H9 (cell line): ENCODE data around the gene LSM7. TPM values are rescaled to one million over a fixed set of nuclear protein-coding genes. Genes with fewer than 3 reads are reported as not detected.

ENCODE experiments used
- DNase-seq: peaks from one replicate; pipeline ENCODE4 v3.0.0-alpha.2; 2017
- H2AFZ ChIP-seq: one replicate; pipeline ENCODE4 v1.6.1; 2013; ENCODE audit warnings: mild to moderate bottlenecking, low read length, control low read depth, moderate library complexity
- H2AK5ac ChIP-seq: 2 replicates; pipeline ENCODE4 v1.6.1; 2013; ENCODE audit warnings: low read length, control low read depth, mixed read lengths; ENCODE audit not compliant: insufficient read length
- H2BK120ac ChIP-seq: one replicate; pipeline ENCODE4 v1.6.1; 2013; ENCODE audit warnings: low read depth, mild to moderate bottlenecking, low read length, control low read depth, inconsistent platforms; ENCODE audit not compliant: poor library complexity, severe bottlenecking
- H2BK12ac ChIP-seq: 2 replicates; pipeline ENCODE4 v1.6.1; 2013; ENCODE audit warnings: low read length, control low read depth, mixed read lengths, low read depth; ENCODE audit not compliant: insufficient read length
- H2BK15ac ChIP-seq: 2 replicates; pipeline ENCODE4 v1.6.1; 2013; ENCODE audit warnings: low read depth, low read length, control low read depth
- H2BK20ac ChIP-seq: one replicate; pipeline ENCODE4 v1.6.1; 2013; ENCODE audit warnings: low read depth, mild to moderate bottlenecking, low read length, control low read depth, inconsistent platforms; ENCODE audit not compliant: poor library complexity, severe bottlenecking
- H2BK5ac ChIP-seq: 2 replicates; pipeline ENCODE4 v1.6.1; 2013; ENCODE audit warnings: low read length, control low read depth, mixed read lengths; ENCODE audit not compliant: insufficient read length
- H3K14ac ChIP-seq: 2 replicates; pipeline ENCODE4 v1.6.1; 2013; ENCODE audit warnings: low read length, control low read depth; ENCODE audit not compliant: insufficient read depth
- H3K18ac ChIP-seq: 2 replicates; pipeline ENCODE4 v1.6.1; 2013; ENCODE audit warnings: low read depth, mild to moderate bottlenecking, mixed read lengths, low read length, control low read depth; ENCODE audit not compliant: insufficient read length
- H3K23ac ChIP-seq: 2 replicates; pipeline ENCODE4 v1.6.1; 2013; ENCODE audit warnings: low read length, control low read depth, mixed read lengths, low read depth; ENCODE audit not compliant: insufficient read length
- H3K23me2 ChIP-seq: 2 replicates; pipeline ENCODE4 v1.6.1; 2013; ENCODE audit warnings: low read depth, mild to moderate bottlenecking, mixed read lengths, low read length, control low read depth; ENCODE audit not compliant: insufficient read length, poor library complexity, severe bottlenecking
- H3K27ac ChIP-seq: 2 replicates; pipeline ENCODE4 v1.5.1; 2013; ENCODE audit warnings: low read length, control low read depth, mixed read lengths, low read depth; ENCODE audit not compliant: insufficient read length
- H3K27me3 ChIP-seq: 2 replicates; pipeline ENCODE4 v1.6.1; 2013; ENCODE audit warnings: low read length, control low read depth, inconsistent platforms; ENCODE audit not compliant: insufficient read depth
- H3K4ac ChIP-seq: 2 replicates; pipeline ENCODE4 v1.6.1; 2013; ENCODE audit warnings: low read depth, mild to moderate bottlenecking, control low read depth, inconsistent platforms, low read length, moderate library complexity
- H3K4me1 ChIP-seq: 2 replicates; pipeline ENCODE4 v1.6.1; 2013; ENCODE audit warnings: low read length, control low read depth, inconsistent platforms; ENCODE audit not compliant: insufficient read depth
- H3K4me2 ChIP-seq: 2 replicates; pipeline ENCODE4 v1.6.1; 2013; ENCODE audit warnings: low read length, control low read depth, mixed read lengths; ENCODE audit not compliant: insufficient read length, insufficient read depth
- H3K56ac ChIP-seq: 2 replicates; pipeline ENCODE4 v1.6.1; 2013; ENCODE audit warnings: low read depth, mild to moderate bottlenecking, mixed read lengths, low read length, control low read depth; ENCODE audit not compliant: insufficient read length
- H3K79me1 ChIP-seq: 2 replicates; pipeline ENCODE4 v1.6.1; 2013; ENCODE audit warnings: low read depth, mild to moderate bottlenecking, moderate library complexity, low read length, control low read depth, inconsistent platforms; ENCODE audit not compliant: insufficient read depth, poor library complexity, severe bottlenecking
- H3K79me2 ChIP-seq: 2 replicates; pipeline ENCODE4 v1.6.1; 2013; ENCODE audit warnings: low read length, control low read depth, inconsistent platforms; ENCODE audit not compliant: insufficient read depth
- H3K9ac ChIP-seq: 2 replicates; pipeline ENCODE4 v1.6.1; 2013; ENCODE audit warnings: low read length, control low read depth, mixed read lengths; ENCODE audit not compliant: insufficient read length; ENCODE audit errors: extremely low read depth
- H3K9me3 ChIP-seq: one replicate; pipeline ENCODE4 v1.6.1; 2013; ENCODE audit warnings: low read depth, low read length, inconsistent platforms; ENCODE audit not compliant: control insufficient read depth
- H3T11ph ChIP-seq: one replicate; pipeline ENCODE4 v1.6.1; 2013; ENCODE audit warnings: mild to moderate bottlenecking, low read length, control low read depth, inconsistent platforms
- H4K20me1 ChIP-seq: one replicate; pipeline ENCODE4 v1.6.1; 2013; ENCODE audit not compliant: control insufficient read depth, insufficient read length, insufficient read depth
- H4K5ac ChIP-seq: 2 replicates; pipeline ENCODE4 v1.6.1; 2013; ENCODE audit warnings: low read depth, mild to moderate bottlenecking, mixed read lengths, low read length, control low read depth; ENCODE audit not compliant: insufficient read length
- H4K8ac ChIP-seq: replicated peaks from 2 replicates; pipeline ENCODE4 v1.6.1; 2013; ENCODE audit warnings: low read length, control low read depth, mixed read lengths, low read depth; ENCODE audit not compliant: insufficient read length
- H4K91ac ChIP-seq: 2 replicates; pipeline ENCODE4 v1.6.1; 2013; ENCODE audit warnings: low read depth, mild to moderate bottlenecking, moderate library complexity, mixed read lengths, low read length, control low read depth; ENCODE audit not compliant: insufficient read length
- H3K27ac Mint-ChIP-seq, 3 experiments: 2 replicates in 2 of 3; 3 replicates in 1 of 3; pipeline ENCODE4 v1.8.0; 2020 to 2021; ENCODE audit warnings: mixed read lengths in 3 of 3, mild to moderate bottlenecking in 1 of 3, moderate library complexity in 1 of 3
- H3K27me3 Mint-ChIP-seq: 2 replicates; pipeline ENCODE4 v1.8.0; 2021; ENCODE audit warnings: low read depth, mild to moderate bottlenecking, moderate library complexity, mixed read lengths
- H3K36me3 Mint-ChIP-seq, 3 experiments: 2 replicates in 2 of 3; 3 replicates in 1 of 3; pipeline ENCODE4 v1.8.0; 2020 to 2021; ENCODE audit warnings: low read depth in 3 of 3, mixed read lengths in 3 of 3; ENCODE audit not compliant: insufficient read depth in 1 of 3
- H3K4me1 Mint-ChIP-seq, 2 experiments: 2 replicates each; pipeline ENCODE4 v1.8.0; 2020; ENCODE audit warnings: mixed read lengths in 2 of 2
- H3K4me3 Mint-ChIP-seq, 2 experiments: 2 replicates in 1 of 2; 3 replicates in 1 of 2; pipeline ENCODE4 v1.8.0; 2020 to 2021; ENCODE audit warnings: mild to moderate bottlenecking in 2 of 2, mixed read lengths in 2 of 2, moderate library complexity in 1 of 2
- H3K9me3 Mint-ChIP-seq, 2 experiments: 2 replicates in 1 of 2; 3 replicates in 1 of 2; pipeline ENCODE4 v1.8.0; 2020; ENCODE audit warnings: mild to moderate bottlenecking in 2 of 2, mixed read lengths in 2 of 2, moderate library complexity in 1 of 2
- CTCF ChIP-seq: fragments of 200-600 bp; sonication (generic); conservative IDR thresholded peaks from 3 replicates; pipeline ENCODE4 v1.8.0; 2021; ENCODE audit warnings: antibody characterized with exemption, mild to moderate bottlenecking
- WGBS: extraction: QIAGEN DNeasy Blood & Tissue Kit; methylation state at CpG from one replicate; pipeline ENCODE4 v1.1.7; 2013; ENCODE audit warnings: missing lambda C conversion rate, low lambda C conversion rate, mixed read lengths; ENCODE audit not compliant: insufficient read length; ENCODE audit errors: extremely low coverage; 5-methylcytosine and 5-hydroxymethylcytosine counted together
- total RNA-seq: library from RNA; stranded (reverse); gene quantifications from 2 replicates; pipeline ENCODE4 v1.2.1, GENCODE V29; 2021

LSM7 gene
- total RNA-seq, 1 experiment from 2014 or later: 187 TPM

GRCh38 chr19:2359992-2360685 is 31.8 kb upstream of the LSM7 start, which contains the start of gene TMPRSS9:
TMPRSS9 (plus strand) TSS chr19:2360265; CDS start chr19:2389786, 29,521 bp downstream.
- H3K56ac ChIP-seq: no peak within 1 kb of the TSS
- H3K4me1 ChIP-seq: no peaks in the 10 kb centered on the region
- no peak within 1 kb of the TSS for H3K4ac ChIP-seq
- no peaks in the 10 kb centered on the region; the same call in 1 of the 2 replicates for H3K27me3 ChIP-seq
- Mint-ChIP-seq H3K9me3 (no peaks in the 10 kb centered on the region), H3K36me3 (no peaks in the 10 kb centered on the region), H3K27me3 (peaks cover 31% of the 10 kb centered on the region), H3K4me1 (peaks cover 5% of the 10 kb centered on the region in 2 experiments), H3K4me3 (peak within 1 kb of the TSS; percentile 19 to 61), H3K27ac (no peak within 1 kb of the TSS; a peak in 1 of 7 replicates)
- no peak within 1 kb of the TSS for H3K9ac ChIP-seq
- H4K8ac ChIP-seq: no peak within 1 kb of the TSS
- no peak within 1 kb of the TSS for H3K18ac ChIP-seq
- no peaks in the 10 kb centered on the region for H4K20me1 ChIP-seq
- no peak for TF ChIP-seq CTCF
- H3K14ac ChIP-seq: no peak within 1 kb of the TSS; the same call in 1 of the 2 replicates
- H3K9me3 ChIP-seq: no peaks in the 10 kb centered on the region
- no peak within 1 kb of the TSS for H2AK5ac ChIP-seq
- no peak within 1 kb of the TSS for H2BK12ac ChIP-seq
- no peak within 1 kb of the TSS for H2BK15ac ChIP-seq
- no peaks in the 10 kb centered on the region for H3K23me2 ChIP-seq
- no peaks in the 10 kb centered on the region for H3K79me1 ChIP-seq
- H3T11ph ChIP-seq: no peak within 1 kb of the TSS
- H3K4me2 ChIP-seq: no peak within 1 kb of the TSS
- no CpG with 5 or more reads among the region's 44 CpGs for WGBS
- no peak for DNase-seq
- no peak within 1 kb of the TSS for H2BK120ac ChIP-seq
- no peak within 1 kb of the TSS for H2BK5ac ChIP-seq
- H2AFZ ChIP-seq: no peak within 1 kb of the TSS
- no peaks in the 10 kb centered on the region for H3K79me2 ChIP-seq
- no peak within 1 kb of the TSS for H4K91ac ChIP-seq
- no peak within 1 kb of the TSS for H3K23ac ChIP-seq
- H2BK20ac ChIP-seq: no peak within 1 kb of the TSS
- H3K27ac ChIP-seq: no peak within 1 kb of the TSS
- H4K5ac ChIP-seq: no peak within 1 kb of the TSS
